T1000 (cell line): ENCODE measurements around the gene SCAMP3.
"Not testable (repeated sequence)": the region's sequence is repeated elsewhere in the genome, so short reads cannot be mapped to it uniquely, and the experiment has no call there.

Experiments used
- DNase-seq: peaks from one replicate; lab custom pipeline; 2025; ENCODE audit warnings: mixed read lengths; lab: John Stamatoyannopoulos, UW

The SCAMP3 gene

GRCh38 chr1:155254714-155255242 lies 7.4 kb downstream of the SCAMP3 start:
- DNase-seq = no peak

GRCh38 chr1:155254228-155254713 lies 7.9 kb downstream of the SCAMP3 start:
- no peak for DNase-seq

DNA sequence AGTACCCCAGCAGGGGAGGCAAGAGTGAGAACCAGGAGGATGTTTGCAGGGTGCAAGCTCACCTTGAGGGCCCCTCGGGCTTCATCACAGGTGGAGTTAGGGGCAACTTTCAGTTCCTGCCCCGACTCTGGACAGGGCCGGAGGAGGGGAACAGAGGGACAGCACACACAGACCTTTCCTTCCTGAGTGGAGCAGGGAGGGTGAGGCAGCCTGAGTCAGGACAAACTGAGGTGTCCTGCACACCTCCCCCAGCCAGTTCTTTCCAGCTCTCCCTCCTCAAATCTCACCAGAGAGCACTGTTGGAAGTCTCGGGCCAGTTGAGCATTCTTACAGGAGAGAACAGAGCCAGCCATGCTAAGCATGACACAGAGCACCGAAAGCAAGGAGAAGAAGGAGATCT lies 8.4 kb downstream of the SCAMP3 start:
- no peak for DNase-seq

DNA sequence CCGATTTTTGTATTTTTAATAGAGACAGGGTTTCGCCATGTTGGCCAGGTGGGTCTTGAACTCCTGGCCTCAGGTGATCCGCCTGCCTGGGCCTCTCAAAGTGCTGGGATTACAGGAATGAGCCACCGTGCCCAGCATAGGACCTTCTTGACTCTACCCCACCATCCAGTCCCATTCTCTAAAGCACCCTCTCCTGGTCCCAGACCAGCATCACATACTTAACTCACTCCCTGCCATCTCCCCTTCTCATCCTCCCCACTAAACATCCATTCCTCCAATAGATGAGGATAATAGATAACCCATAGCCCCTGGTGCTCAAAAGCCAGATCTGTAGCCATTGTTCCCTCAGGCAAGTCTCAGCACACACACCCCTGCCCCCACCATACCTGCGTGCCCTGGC lies 9.0 kb downstream of the SCAMP3 start:
- no peak for DNase-seq

DNA sequence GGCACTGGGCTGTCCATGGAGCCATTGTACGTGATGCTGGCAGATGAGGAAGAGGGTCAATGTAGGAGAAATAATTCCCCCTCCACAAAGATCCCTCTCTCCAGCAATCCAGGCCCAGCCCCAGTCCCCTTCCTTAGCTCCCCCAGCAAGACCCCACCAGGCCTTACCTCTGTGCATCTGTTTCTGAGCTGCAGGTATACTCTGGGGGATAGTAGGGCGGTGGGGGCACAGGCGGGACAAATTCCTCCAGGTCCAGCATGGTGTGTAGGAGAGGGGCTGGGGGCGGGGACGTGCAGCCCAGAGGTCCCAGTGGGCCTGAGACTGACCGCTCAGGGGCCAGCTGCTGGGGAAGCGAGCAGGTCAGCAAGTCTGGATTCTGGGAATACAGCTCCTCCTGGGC lies 10.6 kb downstream of the SCAMP3 start:
- DNase-seq = no peak

- peak; percentile 85 for DNase-seq
Measured at GRCh38 chr1:155250633-155251449, 11.3 kb downstream of the SCAMP3 start.

DNA sequence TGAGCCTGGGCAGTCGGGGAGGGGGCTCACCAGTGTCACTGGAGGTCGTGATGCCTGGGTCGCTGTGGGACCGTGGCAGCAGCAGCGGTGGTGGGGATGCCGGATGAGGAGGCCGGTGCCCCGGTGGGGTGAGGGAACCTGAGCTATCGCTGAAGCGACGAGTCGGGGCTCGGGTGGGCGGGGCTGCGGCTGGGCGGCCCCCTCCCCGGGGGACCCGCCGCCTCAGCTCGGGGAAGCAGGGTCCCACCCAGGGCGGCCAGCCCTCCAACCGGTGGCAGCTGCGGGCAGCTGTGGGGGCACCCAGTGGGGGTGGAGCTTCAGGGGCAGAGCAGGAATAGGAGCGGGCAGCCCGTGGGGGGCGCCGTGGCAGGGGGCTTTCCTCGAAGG lies 11.9 kb downstream of the SCAMP3 start:
- no peak for DNase-seq

DNA sequence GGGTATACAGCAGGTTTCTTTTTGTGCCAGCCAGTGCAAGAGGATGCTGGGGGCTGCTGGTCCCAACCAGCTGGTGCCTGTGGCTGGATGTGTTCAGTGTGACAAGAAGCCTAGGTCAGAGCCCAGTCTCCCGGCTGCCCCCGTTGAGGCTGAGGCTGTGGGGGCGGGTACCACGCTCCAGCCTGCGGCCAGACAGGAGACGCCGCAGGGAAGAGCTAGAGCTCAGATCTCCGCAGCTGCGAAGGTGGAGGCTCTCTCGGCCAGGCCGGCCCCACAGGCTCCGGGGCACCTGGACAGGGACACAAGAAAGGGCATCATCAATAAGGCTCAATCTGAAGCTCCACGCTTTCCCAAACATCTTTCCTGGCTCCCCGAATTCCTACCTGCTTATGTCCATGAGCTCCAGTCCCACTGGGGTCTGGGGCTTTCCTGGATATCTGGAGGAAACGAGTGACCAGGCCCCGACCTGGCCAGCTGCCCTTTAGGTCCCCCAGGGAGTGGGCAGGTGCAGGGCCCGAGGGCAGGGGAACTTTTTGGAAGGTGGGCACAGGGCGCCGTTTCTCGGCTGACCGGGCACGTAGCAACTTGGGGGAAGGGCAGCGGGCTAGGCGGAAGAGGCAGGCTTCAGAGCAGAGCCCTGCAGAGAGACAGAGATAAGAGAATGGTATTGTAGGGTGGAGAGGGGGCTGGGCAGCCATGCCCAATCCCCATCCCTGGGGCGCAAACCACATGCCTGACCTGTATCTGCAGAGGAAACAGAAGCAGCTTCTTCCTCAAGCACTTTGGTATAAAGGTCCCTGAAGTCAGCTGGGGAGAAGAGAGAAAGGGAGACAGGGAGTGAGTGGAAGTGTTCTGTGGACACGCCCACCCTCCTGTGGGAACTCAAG lies 14.2 kb downstream of the SCAMP3 start:
- no peak for DNase-seq

GRCh38 chr1:155246796-155247195 lies 15.4 kb downstream of the SCAMP3 start:
- not testable (repeated sequence) for DNase-seq

DNA sequence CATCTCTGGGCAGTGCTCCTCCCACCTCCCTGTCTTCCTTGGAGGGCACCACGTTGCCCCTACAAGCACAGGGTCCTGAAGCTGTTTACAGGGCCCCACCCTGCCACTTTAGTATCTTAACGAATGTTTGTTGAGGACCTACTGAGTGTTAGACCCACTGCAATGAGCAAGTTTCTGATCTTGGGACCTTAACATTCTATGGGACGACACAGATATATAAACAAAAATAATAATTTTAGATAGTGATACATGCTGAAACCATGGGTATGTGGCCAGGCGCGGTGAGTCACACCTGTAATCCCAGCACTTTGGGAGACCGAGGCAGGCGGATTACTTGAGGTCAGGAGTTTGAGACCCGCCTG lies 17.0 kb downstream of the SCAMP3 start:
- DNase-seq = no peak

GRCh38 chr1:155244368-155245162 lies 17.6 kb downstream of the SCAMP3 start:
- peak; percentile 93 for DNase-seq

GRCh38 chr1:155242805-155243358 lies 19.3 kb downstream of the SCAMP3 start:
- no peak for DNase-seq

DNA sequence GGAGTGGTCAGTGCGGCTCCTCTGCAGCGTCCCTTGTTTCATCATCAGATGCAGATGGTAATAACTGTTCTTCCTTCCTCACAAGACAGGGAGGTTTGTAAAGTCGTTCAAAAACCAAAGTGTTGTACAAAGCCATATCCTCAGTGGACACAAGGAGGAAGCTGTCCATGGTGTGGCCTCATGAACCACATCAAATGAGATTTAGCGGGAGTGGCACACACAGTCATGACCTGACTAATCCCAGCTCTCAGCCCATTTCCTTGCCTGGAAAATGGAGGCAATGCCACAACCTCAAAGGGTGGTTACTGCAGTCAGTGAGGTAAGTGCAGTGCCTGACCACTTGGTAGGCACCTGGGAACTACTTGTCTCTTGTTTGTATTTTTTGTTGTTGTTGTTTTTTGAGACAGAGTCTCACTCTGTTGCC lies 20.3 kb downstream of the SCAMP3 start:
- no peak for DNase-seq

- no peak for DNase-seq
Measured at GRCh38 chr1:155241069-155241679, 21.0 kb downstream of the SCAMP3 start.

- no peak for DNase-seq
Measured at GRCh38 chr1:155236451-155236850, 25.7 kb downstream of the SCAMP3 start.

DNA sequence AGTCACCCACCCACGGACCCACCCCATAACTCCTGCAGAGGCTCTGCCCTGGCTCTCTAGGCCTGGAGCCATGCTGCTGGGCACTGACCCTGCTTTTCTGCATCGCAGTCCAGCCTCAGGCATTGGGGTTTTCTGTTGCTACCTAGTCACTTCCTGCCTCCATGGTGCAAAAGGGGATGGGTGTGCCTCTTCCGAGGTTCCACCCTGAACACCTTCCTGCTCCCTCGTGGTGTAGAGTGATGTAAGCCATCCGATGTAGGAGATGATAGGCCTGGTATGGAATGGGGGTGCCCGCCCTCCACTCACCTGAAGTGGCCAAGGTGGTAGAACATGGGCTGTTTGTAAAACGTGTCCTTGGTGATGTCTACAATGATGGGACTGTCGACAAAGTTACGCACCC lies 26.8 kb downstream of the SCAMP3 start:
- DNase-seq = not testable (repeated sequence)

DNA sequence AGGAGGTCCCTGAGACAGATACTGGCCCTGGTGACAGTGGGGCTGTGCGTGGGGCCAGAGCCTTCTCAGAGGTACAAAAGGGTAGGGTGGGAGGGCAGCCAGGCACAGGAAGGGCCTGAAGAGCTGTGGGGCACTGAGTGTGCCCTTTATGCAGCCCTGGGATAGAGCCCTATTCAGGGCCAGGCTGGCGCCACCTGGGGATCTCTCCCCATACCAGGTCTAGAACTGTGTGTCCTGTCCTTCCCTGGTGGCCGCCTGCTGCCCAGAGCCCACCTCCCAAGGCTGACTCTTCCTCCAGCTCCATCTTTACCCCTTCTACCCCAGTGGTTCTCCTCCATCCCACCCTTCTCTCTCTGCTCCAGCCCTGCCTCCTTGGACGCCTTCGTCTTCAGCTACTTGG lies 28.7 kb downstream of the SCAMP3 start:
- not testable (repeated sequence) for DNase-seq

DNA sequence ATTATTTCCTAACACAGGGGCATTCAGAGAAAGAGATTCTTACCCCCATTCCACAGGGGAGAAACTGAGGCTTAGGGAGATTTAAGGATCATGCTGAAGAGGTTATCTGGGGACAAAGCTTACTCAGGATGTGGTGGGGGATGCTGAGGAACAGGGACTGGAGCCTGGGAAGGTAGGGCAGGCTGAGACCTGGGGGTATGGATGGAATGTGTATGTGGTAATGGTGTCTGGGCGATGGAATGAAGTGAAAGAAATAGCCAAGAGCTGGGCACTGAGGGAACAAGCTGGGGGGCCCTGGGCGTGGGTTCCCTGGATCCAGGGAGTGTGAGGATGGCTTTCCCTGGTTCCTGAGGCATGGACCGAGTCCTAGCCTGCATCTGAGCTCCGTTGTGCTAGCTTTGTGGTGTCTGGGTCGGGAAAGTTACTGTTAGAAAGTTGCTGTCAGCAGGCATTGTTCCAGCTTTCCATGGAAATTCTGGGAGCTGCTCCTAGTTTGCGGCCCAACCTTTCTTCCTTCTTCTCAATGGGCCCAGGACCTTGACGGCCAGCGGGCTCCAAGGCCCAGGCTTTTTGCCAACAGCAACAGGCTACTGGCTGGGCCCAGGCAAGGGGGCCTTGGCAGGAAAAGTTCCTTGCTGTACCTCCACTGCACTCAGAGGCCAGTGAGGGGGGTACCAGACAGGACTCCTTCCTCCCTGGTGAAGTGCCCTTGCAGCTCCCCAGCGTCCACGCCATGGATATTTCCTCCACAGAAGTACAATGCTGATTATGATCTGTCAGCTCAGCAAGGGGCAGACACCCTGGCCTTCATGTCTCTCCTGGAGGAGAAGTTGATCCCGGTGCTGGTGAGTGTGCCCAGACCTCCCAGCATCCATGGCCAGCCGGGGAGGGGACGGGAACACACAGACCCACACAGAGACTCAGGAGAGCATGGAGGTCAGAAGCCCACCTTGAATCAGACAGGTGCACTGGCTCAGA lies 29.9 kb downstream of the SCAMP3 start:
- not testable (repeated sequence) for DNase-seq

DNA sequence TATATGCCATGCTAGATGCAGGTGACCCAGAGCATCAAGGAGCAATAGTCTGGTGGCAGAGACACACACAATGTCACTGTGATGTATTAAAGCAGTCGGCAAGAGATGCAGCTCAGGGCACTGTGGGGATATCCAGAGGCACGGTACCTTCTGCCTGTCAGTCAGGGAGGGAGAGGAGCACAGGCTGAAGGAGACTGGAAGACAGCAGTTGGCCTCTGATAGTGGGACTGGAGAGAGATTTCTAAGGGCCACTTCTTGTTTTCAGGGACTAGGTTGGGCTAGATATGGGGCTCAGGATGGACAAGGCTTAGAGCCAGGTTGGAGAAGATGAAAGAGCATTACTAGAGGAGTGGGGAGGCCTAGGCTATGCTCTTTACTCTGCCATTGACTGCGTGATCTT lies 30.9 kb downstream of the SCAMP3 start:
- not testable (repeated sequence) for DNase-seq

DNA sequence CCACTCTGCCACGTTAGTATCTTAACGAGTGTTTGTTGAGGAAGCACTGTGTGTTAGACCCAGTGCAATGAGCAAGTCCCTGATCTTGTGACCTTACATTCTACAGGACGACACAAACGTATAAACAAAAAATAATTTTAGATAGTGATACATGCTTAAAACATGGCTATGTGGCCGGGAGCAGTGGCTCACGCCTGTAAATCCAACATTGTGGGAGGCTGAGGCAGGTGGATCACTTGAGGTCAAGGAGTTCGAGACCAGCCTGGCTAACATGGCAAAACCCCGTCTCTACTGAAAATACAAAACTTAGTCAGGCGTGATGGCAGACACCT lies 34.1 kb downstream of the SCAMP3 start:
- no peak for DNase-seq
